HL-60 (cell line): ENCODE results near the gene RIN2.

ENCODE experiments used
- CTCF ChIP-seq: IDR thresholded peaks from one replicate; pipeline ENCODE4 v1.5.1; 2011; ENCODE audit warnings: low read length, control low read depth, inconsistent platforms; ENCODE audit not compliant: insufficient read depth
- GABPA ChIP-seq: IDR thresholded peaks from 2 replicates; pipeline ENCODE4 v1.6.1; 2012; ENCODE audit warnings: low read depth
- POLR2AphosphoS5 ChIP-seq: IDR thresholded peaks from 2 replicates; pipeline ENCODE4 v1.6.1; 2012; ENCODE audit warnings: low read depth
- REST ChIP-seq: IDR thresholded peaks from 2 replicates; pipeline ENCODE4 v1.6.1; 2012; ENCODE audit warnings: low read depth; ENCODE audit not compliant: insufficient replicate concordance
- SPI1 ChIP-seq: IDR thresholded peaks from 2 replicates; pipeline ENCODE4 v1.6.1; 2012; ENCODE audit warnings: low read depth, mild to moderate bottlenecking, borderline replicate concordance

GRCh38 chr20:19802492-19803158, 44.6 kb downstream of the RIN2 start:
- TF ChIP-seq CTCF (no peak), POLR2AphosphoS5 (no peak), REST (no peak), GABPA (no peak), SPI1 (no peak)
